HTR-8/SVneo (cell line): ENCODE data around the gene CCDC8.

Experiments used
- DNase-seq: peaks from one replicate; pipeline ENCODE4 v3.0.0; 2011; ENCODE audit warnings: low spot score, mixed read lengths; ENCODE audit not compliant: insufficient read length
- FAIRE-seq: peaks from 2 replicates; lab custom pipeline; 2011; peaks lifted over from hg19 to GRCh38; lab: Jason Lieb, UNC

The CCDC8 gene

DNA sequence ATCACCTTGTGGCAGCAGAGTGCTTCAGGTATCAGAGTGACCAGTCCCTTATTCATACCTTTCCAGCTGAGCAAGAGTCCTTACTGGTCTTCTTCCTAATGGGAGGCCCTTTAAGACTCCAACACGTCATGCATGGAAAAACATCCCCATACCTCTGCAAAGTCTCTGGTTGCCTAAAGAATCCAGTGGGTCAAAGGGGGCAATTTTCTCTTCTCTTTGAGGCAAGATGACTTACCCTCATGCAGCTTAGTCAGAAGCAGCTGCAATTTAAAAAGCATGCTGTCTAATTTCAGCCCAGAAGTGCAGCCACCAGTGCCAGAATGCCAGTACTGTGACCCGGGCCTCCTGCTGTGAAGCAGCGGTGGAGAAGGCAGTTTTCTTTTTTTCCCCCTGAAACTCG, 47.8 kb downstream of the CCDC8 start:
- FAIRE-seq (no peak), DNase-seq (no peak)

DNA sequence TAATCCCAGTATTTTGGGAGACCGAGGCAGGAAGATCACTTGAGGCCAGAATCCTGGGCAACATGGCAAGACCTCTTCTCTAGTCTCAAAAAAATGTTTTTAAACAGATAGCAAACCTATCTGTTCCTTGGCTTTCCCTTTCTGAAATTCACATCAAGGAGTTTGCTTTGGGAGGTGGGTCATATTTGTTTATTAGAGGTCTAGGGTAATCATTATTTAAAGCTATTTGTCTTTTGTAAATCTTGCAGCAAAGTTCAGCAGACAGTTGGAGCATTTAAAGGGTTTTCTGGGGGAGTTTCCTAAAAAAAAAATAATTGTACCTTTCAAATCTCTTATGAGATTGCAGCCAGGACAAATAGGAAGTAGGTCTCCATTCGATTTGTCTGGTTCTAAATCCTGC, 49.0 kb downstream of the CCDC8 start:
- DNase-seq (no peak), FAIRE-seq (no peak)

DNA sequence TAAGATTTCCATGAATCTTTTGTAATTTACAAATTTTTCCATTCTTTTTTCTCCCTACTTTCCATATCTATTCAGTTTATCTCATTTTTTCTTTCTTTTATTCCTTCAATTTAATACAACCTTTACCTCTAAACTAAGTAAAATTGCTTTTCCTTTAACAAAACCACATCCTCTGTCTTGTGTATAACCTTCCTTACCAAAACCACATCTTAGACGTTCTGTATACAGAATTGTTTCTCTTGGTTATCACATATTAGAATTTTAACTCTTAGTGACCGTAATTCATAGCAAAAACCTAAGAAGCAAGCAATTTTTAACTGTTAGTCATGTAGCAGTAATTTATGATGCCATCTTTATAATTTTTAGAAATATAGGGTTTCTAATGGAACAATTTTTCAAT, 51.4 kb downstream of the CCDC8 start:
- DNase-seq = no peak
- no peak for FAIRE-seq
